Stimulated activated CD4-positive, alpha-beta T cell treated with anti-CD3 and anti-CD28 coated beads, Interleukin-1b, Interleukin-23, amount 100 ng/mL, for 1 hour (primary cell): ENCODE data around the gene GTF2F1.
"Not testable (repeated sequence)": the region's sequence is repeated elsewhere in the genome, so short reads cannot be mapped to it uniquely, and the experiment has no call there.

ENCODE experiments used
- DNase-seq, 2 donors: peaks; one replicate each; pipeline ENCODE4 v3.0.0-alpha.2; 2020; ENCODE audit warnings: low read depth in 2 of 2

Gene GTF2F1

GRCh38 chr19:6417713-6418561 lies 25.0 kb upstream of the GTF2F1 start:
- no peak for DNase-seq

- DNase-seq = no peak
Observed at GRCh38 chr19:6416658-6417405, 23.9 kb upstream of the GTF2F1 start.

GRCh38 chr19:6415591-6416190 lies 22.7 kb upstream of the GTF2F1 start:
- no peak for DNase-seq

GRCh38 chr19:6414793-6415590 lies 22.0 kb upstream of the GTF2F1 start:
- no peak for DNase-seq

GRCh38 chr19:6413721-6414643 lies 21.0 kb upstream of the GTF2F1 start:
- no peak for DNase-seq

- no peak for DNase-seq
Observed at GRCh38 chr19:6413291-6413690, 20.3 kb upstream of the GTF2F1 start.

- DNase-seq = no peak
Observed at GRCh38 chr19:6412447-6413091, 19.6 kb upstream of the GTF2F1 start.

- DNase-seq = no peak
Observed at GRCh38 chr19:6412061-6412446, 19.1 kb upstream of the GTF2F1 start.

- DNase-seq = no peak
Observed at GRCh38 chr19:6409346-6409745, 16.4 kb upstream of the GTF2F1 start.

- DNase-seq = no peak
Observed at GRCh38 chr19:6406401-6406800, 13.4 kb upstream of the GTF2F1 start.

- no peak for DNase-seq
Observed at GRCh38 chr19:6402837-6403608, 10.1 kb upstream of the GTF2F1 start.

- DNase-seq = no peak
Observed at GRCh38 chr19:6402058-6402457, 9.1 kb upstream of the GTF2F1 start.

- DNase-seq = not testable (repeated sequence)
Observed at GRCh38 chr19:6400062-6400944, 7.3 kb upstream of the GTF2F1 start.

- DNase-seq = no peak
Observed at GRCh38 chr19:6396305-6396704, 3.3 kb upstream of the GTF2F1 start.

- no peak for DNase-seq
Observed at GRCh38 chr19:6394831-6395230, 1.9 kb upstream of the GTF2F1 start.

GRCh38 chr19:6393983-6394412 lies 1.0 kb upstream of the GTF2F1 start:
- DNase-seq = peak; percentile 37 to 50

- DNase-seq = no peak
Observed at GRCh38 chr19:6392221-6393073, 517 bp downstream of the GTF2F1 start.
